Astrocyte of the spinal cord (primary cell): ENCODE results near the gene MROH9.

Source experiments
- DNase-seq: peaks from one replicate; pipeline ENCODE4 v3.0.0; 2011; ENCODE audit warnings: low read depth, low spot score
- H3K4me3 ChIP-seq: 2 replicates; pipeline ENCODE4 v1.5.1; 2011; ENCODE audit warnings: low read depth, mild to moderate bottlenecking, low read length, moderate library complexity
- in situ Hi-C: cut with HindIII; loops from 2 replicates; pipeline ENCODE4 v1.10.0; 2017; ENCODE audit warnings: low sequenced_read_pairs
- TF ChIP-seq, protein P1 (sequence below): IDR thresholded peaks from 2 replicates; pipeline ENCODE4 v1.5.1; 2012; ENCODE audit warnings: low read depth, mild to moderate bottlenecking, low read length, inconsistent platforms

Gene MROH9

DNA sequence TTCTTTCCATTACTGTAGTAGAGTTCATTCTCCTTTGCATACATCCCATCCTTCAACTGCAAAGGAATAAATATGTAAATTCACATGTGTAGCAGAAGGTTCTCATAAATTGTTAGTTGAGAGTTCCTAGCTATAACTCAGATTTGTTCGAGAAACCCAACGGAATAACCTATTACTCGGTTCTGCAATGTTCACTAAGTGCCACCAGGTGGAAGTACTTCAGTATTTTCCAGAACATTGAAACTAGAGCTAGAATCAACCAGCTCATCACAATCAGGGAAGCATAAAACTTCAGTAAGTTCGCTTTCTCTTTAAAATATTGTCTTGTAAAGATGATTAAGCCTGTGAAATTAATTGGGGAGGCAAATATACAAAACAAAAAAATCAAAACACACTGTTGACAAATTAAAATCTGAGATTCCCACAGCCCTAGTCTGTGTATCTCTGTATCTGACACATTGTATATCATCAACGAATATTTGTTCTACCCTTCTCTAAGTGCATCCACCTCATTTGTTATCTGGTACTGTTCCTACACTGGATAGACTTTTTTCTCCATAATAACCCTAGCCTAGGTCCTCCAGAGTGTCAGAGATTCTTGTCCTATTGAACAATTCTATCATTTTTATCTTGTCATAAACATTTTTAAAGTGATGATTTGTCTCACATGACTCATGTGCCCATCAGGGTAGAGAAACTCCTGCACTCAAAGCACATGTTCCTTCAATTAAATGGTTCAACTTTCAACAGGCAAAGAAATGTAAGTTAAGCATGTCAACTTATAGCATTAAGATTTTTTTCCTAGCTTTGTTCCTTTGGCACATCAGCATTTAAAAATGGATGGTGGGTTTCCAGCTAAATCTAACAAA lies 31.9 kb downstream of the MROH9 start:
- H3K4me3 ChIP-seq = no peak overlapping the region
- DNase-seq = peak; percentile 62
- in situ Hi-C loops = no loop called here
- TF ChIP-seq, protein P1, sequence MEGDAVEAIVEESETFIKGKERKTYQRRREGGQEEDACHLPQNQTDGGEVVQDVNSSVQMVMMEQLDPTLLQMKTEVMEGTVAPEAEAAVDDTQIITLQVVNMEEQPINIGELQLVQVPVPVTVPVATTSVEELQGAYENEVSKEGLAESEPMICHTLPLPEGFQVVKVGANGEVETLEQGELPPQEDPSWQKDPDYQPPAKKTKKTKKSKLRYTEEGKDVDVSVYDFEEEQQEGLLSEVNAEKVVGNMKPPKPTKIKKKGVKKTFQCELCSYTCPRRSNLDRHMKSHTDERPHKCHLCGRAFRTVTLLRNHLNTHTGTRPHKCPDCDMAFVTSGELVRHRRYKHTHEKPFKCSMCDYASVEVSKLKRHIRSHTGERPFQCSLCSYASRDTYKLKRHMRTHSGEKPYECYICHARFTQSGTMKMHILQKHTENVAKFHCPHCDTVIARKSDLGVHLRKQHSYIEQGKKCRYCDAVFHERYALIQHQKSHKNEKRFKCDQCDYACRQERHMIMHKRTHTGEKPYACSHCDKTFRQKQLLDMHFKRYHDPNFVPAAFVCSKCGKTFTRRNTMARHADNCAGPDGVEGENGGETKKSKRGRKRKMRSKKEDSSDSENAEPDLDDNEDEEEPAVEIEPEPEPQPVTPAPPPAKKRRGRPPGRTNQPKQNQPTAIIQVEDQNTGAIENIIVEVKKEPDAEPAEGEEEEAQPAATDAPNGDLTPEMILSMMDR = peak; percentile 69

DNA sequence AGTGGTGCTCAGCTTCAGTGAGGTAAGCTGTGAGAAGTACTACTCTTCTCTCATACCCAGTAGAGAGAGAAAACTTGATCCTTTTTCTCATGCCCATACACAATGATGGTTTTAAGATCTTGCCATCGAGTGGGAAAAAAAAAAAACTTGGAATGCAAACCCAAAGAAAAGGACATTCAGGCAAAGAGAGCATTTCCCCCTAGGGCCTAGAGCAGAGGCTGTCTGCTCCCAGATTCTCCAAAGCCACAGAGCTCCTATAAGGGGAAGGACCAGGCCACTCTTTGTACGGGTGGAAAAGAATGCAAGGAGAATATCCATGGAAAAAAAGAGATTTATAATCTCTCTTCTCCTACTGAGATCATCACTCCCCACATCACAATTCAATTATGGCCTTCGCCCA lies 34.9 kb downstream of the MROH9 start:
- DNase-seq = no peak
- in situ Hi-C loops = no loop called here
- TF ChIP-seq, protein P1 = no peak
- no peak overlapping the region for H3K4me3 ChIP-seq

DNA sequence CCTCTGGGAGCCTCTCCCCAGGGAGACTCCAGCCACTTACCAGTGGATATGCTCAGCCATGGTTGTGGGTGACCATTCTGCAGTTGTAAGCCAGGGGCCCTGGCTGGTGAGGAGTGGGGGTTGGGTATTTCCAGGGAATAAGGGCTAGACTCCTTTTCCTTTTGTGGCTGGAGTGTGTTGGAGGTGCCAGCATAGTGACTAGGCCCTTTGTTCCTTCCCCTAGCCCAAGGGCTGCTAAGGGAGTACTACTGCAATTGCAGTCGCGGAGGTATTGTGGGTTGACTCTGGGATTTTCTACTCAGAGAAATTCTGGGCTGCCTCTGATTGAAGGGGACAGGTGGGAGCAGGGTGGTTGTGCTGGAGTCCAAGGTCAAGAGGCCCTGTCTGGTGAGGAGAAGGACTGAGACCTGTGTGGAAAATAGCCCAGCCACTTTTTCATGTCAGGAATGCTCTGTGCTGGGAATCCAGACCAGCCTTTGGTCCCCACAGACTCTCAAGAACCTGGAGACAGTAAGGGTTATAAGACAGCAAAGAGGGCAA lies 43.1 kb downstream of the MROH9 start:
- in situ Hi-C loops = no loop called here
- TF ChIP-seq, protein P1 = no peak
- no peak overlapping the region for H3K4me3 ChIP-seq
- no peak for DNase-seq

DNA sequence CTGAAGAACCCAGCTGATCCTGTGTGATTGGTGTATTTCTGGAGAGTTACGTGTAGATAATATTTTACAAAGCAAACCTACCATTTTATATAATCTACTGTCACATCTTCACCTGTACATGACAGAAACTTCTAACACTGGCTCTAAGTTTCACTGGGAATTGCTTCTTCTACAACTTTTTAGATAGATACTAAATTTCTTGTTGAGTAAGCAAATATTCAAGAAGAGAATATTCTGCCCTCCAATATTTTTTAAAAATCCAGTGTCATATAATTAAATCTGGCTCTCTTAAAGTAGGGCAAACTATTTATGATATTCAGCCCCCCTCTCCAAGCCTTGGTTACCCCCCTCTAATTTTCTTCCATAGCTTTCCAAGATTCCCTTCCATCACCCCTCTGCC lies 50.1 kb downstream of the MROH9 start:
- no peak for DNase-seq
- in situ Hi-C loops = no loop called here
- TF ChIP-seq, protein P1 = no peak
- no peak overlapping the region for H3K4me3 ChIP-seq

- no peak for DNase-seq
- in situ Hi-C loops = no loop called here
- no peak overlapping the region for H3K4me3 ChIP-seq
- TF ChIP-seq, protein P1 = no peak
Measured at GRCh38 chr1:170986901-170987300, 51.6 kb downstream of the MROH9 start.

- in situ Hi-C loops = no loop called here
- no peak overlapping the region for H3K4me3 ChIP-seq
- TF ChIP-seq, protein P1 = no peak
- DNase-seq = no peak
Measured at GRCh38 chr1:170987424-170987823, 52.1 kb downstream of the MROH9 start.
